Neural progenitor cell (in vitro differentiated cells): ENCODE results near the gene PGM5. TPM values are rescaled to one million over a fixed set of nuclear protein-coding genes. Genes with fewer than 3 reads are reported as not detected.

Experiments used
- DNase-seq: peaks from one replicate; pipeline ENCODE4 v3.0.0-alpha.2; 2016; ENCODE audit warnings: low spot score
- H2AFZ ChIP-seq: fragments of 200-600 bp; sonication (generic); replicated peaks from 2 replicates; pipeline ENCODE4 v1.6.1; 2016; ENCODE audit warnings: antibody characterized with exemption
- H3F3A ChIP-seq: fragments of 200-600 bp; sonication (generic); 2 replicates; pipeline ENCODE4 v1.6.1; 2016; ENCODE audit warnings: antibody characterized with exemption, low read depth
- H3K27ac ChIP-seq: fragments of 200-600 bp; sonication (generic); 2 replicates; pipeline ENCODE4 v1.5.1; 2016; ENCODE audit warnings: mild to moderate bottlenecking
- H3K27me3 ChIP-seq: fragments of 200-600 bp; sonication (generic); 2 replicates; pipeline ENCODE4 v1.6.1; 2016; ENCODE audit warnings: mild to moderate bottlenecking, moderate library complexity
- H3K36me3 ChIP-seq: fragments of 200-600 bp; sonication (generic); 2 replicates; pipeline ENCODE4 v1.5.1; 2016
- H3K4me1 ChIP-seq: fragments of 200-600 bp; sonication (generic); 2 replicates; pipeline ENCODE4 v1.6.1; 2016; ENCODE audit warnings: mixed run types
- H3K4me2 ChIP-seq: fragments of 200-600 bp; sonication (generic); 2 replicates; pipeline ENCODE4 v1.6.1; 2016
- H3K4me3 ChIP-seq: fragments of 200-600 bp; sonication (generic); 2 replicates; pipeline ENCODE4 v1.5.1; 2016
- H3K79me2 ChIP-seq: fragments of 200-600 bp; sonication (generic); 2 replicates; pipeline ENCODE4 v1.6.1; 2016; ENCODE audit warnings: low read depth
- H3K9ac ChIP-seq: fragments of 200-600 bp; sonication (generic); 2 replicates; pipeline ENCODE4 v1.6.1; 2016
- H3K9me3 ChIP-seq: fragments of 200-600 bp; sonication (generic); 2 replicates; pipeline ENCODE4 v1.5.1; 2016; ENCODE audit warnings: low read depth
- H4K20me1 ChIP-seq: fragments of 200-600 bp; sonication (generic); 2 replicates; pipeline ENCODE4 v1.6.1; 2016; ENCODE audit warnings: low read depth
- H3K27ac Mint-ChIP-seq: 3 replicates; pipeline ENCODE4 v1.8.0; 2021; ENCODE audit warnings: mixed read lengths
- H3K27me3 Mint-ChIP-seq: 2 replicates; pipeline ENCODE4 v1.8.0; 2022; ENCODE audit warnings: low read depth, mild to moderate bottlenecking, inconsistent platforms, moderate library complexity, mixed read lengths; ENCODE audit not compliant: insufficient read depth
- H3K36me3 Mint-ChIP-seq: 3 replicates; pipeline ENCODE4 v1.8.0; 2021; ENCODE audit warnings: mixed read lengths
- H3K4me1 Mint-ChIP-seq: 3 replicates; pipeline ENCODE4 v1.8.0; 2021; ENCODE audit warnings: mixed read lengths
- H3K4me3 Mint-ChIP-seq: 3 replicates; pipeline ENCODE4 v1.8.0; 2021; ENCODE audit warnings: mild to moderate bottlenecking, moderate library complexity, mixed read lengths
- H3K9me3 Mint-ChIP-seq: 3 replicates; pipeline ENCODE4 v1.8.0; 2020; ENCODE audit warnings: mixed read lengths
- CTCF ChIP-seq: fragments of 200-600 bp; sonication (generic); IDR thresholded peaks from 2 replicates; pipeline ENCODE4 v1.5.1; 2017; ENCODE audit warnings: antibody characterized with exemption, mild to moderate bottlenecking
- EZH2 ChIP-seq: fragments of 200-600 bp; sonication (generic); IDR thresholded peaks from 2 replicates; pipeline ENCODE4 v1.6.1; 2017; ENCODE audit warnings: antibody characterized with exemption, mild to moderate bottlenecking, moderate library complexity
- EZH2phosphoT487 ChIP-seq: fragments of 200-600 bp; sonication (generic); IDR thresholded peaks from 2 replicates; pipeline ENCODE4 v1.6.1; 2017; ENCODE audit warnings: antibody characterized with exemption
- total RNA-seq: library from RNA; depleted of rRNA; stranded (reverse); fragments of >200 nt; gene quantifications from 2 replicates; pipeline ENCODE4 v1.2.3, GENCODE V29; 2015; ENCODE audit warnings: low replicate concordance

The PGM5 gene
- total RNA-seq, 1 donor from 2014 or later = 2.0 TPM

GRCh38 chr9:68462105-68462775 lies 105.8 kb downstream of the PGM5 start:
- Histone ChIP-seq H3K4me3 (no peak overlapping the region), H3K27ac (no peak overlapping the region)

GRCh38 chr9:68470067-68470466 lies 113.7 kb downstream of the PGM5 start:
- H3K79me2 ChIP-seq = no peaks in the 10 kb centered on the region
- no peak overlapping the region for H2AFZ ChIP-seq
- no peaks in the 10 kb centered on the region for H3K9me3 ChIP-seq
- Mint-ChIP-seq H3K4me1 (peaks cover 3% of the 10 kb centered on the region), H3K27ac (no peak overlapping the region), H3K27me3 (no peaks in the 10 kb centered on the region), H3K4me3 (no peak overlapping the region), H3K9me3 (no peaks in the 10 kb centered on the region), H3K36me3 (no peaks in the 10 kb centered on the region)
- no peak overlapping the region for H3K9ac ChIP-seq
- no peaks in the 10 kb centered on the region for H3F3A ChIP-seq
- TF ChIP-seq EZH2phosphoT487 (no peak), CTCF (no peak), EZH2 (no peak)
- no peaks in the 10 kb centered on the region for H3K36me3 ChIP-seq
- H3K4me2 ChIP-seq = no peak overlapping the region
- no peak overlapping the region for H3K4me3 ChIP-seq
- no peaks in the 10 kb centered on the region for H3K4me1 ChIP-seq
- peaks cover 97% of the 10 kb centered on the region for H3K27me3 ChIP-seq
- DNase-seq = no peak
- H4K20me1 ChIP-seq = no peaks in the 10 kb centered on the region
- no peak overlapping the region for H3K27ac ChIP-seq

More at GRCh38 chr9:68462105-68462775, 105.8 kb downstream of the PGM5 start:
- Histone ChIP-seq H3K9me3 (no peaks in the 10 kb centered on the region), H3K36me3 (no peaks in the 10 kb centered on the region), H3K27me3 (peaks cover 98% of the 10 kb centered on the region), H3K4me2 (no peak overlapping the region), H4K20me1 (no peaks in the 10 kb centered on the region), H2AFZ (no peak overlapping the region), H3F3A (no peaks in the 10 kb centered on the region), H3K79me2 (no peaks in the 10 kb centered on the region), H3K9ac (no peak overlapping the region), H3K4me1 (no peaks in the 10 kb centered on the region)
- Mint-ChIP-seq H3K36me3 (no peaks in the 10 kb centered on the region), H3K27ac (no peak overlapping the region), H3K4me3 (no peak overlapping the region), H3K27me3 (no peaks in the 10 kb centered on the region), H3K4me1 (no peaks in the 10 kb centered on the region), H3K9me3 (no peaks in the 10 kb centered on the region)
- DNase-seq = peak; percentile 10
- TF ChIP-seq CTCF (no peak), EZH2phosphoT487 (no peak), EZH2 (no peak)

GRCh38 chr9:68470634-68471033 lies 114.2 kb downstream of the PGM5 start:
- Histone ChIP-seq H3K4me1 (no peaks in the 10 kb centered on the region), H3K4me2 (no peak overlapping the region), H3F3A (no peaks in the 10 kb centered on the region), H3K27me3 (peaks cover 97% of the 10 kb centered on the region), H2AFZ (no peak overlapping the region), H3K4me3 (no peak overlapping the region), H3K79me2 (no peaks in the 10 kb centered on the region), H4K20me1 (no peaks in the 10 kb centered on the region), H3K27ac (no peak overlapping the region), H3K9me3 (no peaks in the 10 kb centered on the region), H3K9ac (no peak overlapping the region), H3K36me3 (no peaks in the 10 kb centered on the region)
- Mint-ChIP-seq H3K9me3 (no peaks in the 10 kb centered on the region), H3K4me1 (peaks cover 3% of the 10 kb centered on the region), H3K36me3 (no peaks in the 10 kb centered on the region), H3K27me3 (no peaks in the 10 kb centered on the region), H3K4me3 (no peak overlapping the region), H3K27ac (peak overlapping the region; percentile 14)
- no peak for DNase-seq
- TF ChIP-seq EZH2 (no peak), EZH2phosphoT487 (no peak), CTCF (no peak)
